Right atrium auricular region (tissue), 2 donors: Measurements from ENCODE around the gene KIF15. TPM values are rescaled to one million over a fixed set of nuclear protein-coding genes. Genes with fewer than 3 reads are reported as not detected.
"Not testable (repeated sequence)": the region's sequence is repeated elsewhere in the genome, so short reads cannot be mapped to it uniquely, and the experiment has no call there.

Experiments used
- DNase-seq: peaks from one replicate; pipeline ENCODE4 v3.0.0-alpha.2; 2019; ENCODE audit warnings: low spot score
- H3K27ac ChIP-seq, 2 donors: fragments of 200-600 bp; sonication (generic); 1 replicate in 1 of 2; 2 replicates in 1 of 2; pipeline ENCODE4 v1.5.1; 2016 to 2019
- H3K27me3 ChIP-seq, 2 donors: fragments of 200-600 bp; sonication (generic); one replicate each; pipeline versions ENCODE4 v1.5.1 to v1.6.0; 2017 to 2019
- H3K36me3 ChIP-seq: fragments of 200-600 bp; sonication (generic); one replicate; pipeline ENCODE4 v1.5.1; 2016
- H3K4me1 ChIP-seq, 2 donors: fragments of 200-600 bp; sonication (generic); one replicate each; pipeline versions ENCODE4 v1.5.1 to v1.6.0; 2017 to 2019
- H3K4me3 ChIP-seq, 2 donors: fragments of 200-600 bp; sonication (generic); 1 replicate in 1 of 2; 2 replicates in 1 of 2; pipeline ENCODE4 v1.5.1; 2017 to 2019; ENCODE audit warnings: mild to moderate bottlenecking in 1 of 2, moderate library complexity in 1 of 2
- H3K9me3 ChIP-seq, 2 donors: fragments of 200-600 bp; sonication (generic); one replicate each; pipeline ENCODE4 v1.5.1; 2019
- CTCF ChIP-seq, 2 donors: fragments of 200-600 bp; sonication (generic); IDR thresholded peaks; one replicate each; pipeline ENCODE4 v1.5.1; 2019; ENCODE audit warnings: antibody characterized with exemption in 2 of 2
- total RNA-seq, 2 donors: library from RNA; depleted of rRNA; stranded (reverse); fragments of >200 nt; gene quantifications; one replicate each; pipeline ENCODE4 v1.1.0, GENCODE V29; 2016

Gene KIF15
- total RNA-seq, 2 donors from 2014 or later = 0.24 to 0.63 TPM

GRCh38 chr3:44803298-44803697 lies 41.7 kb downstream of the KIF15 start:
- no peaks in the 10 kb centered on the region for H3K36me3 ChIP-seq
- no peaks in the 10 kb centered on the region for H3K9me3 ChIP-seq
- H3K27ac ChIP-seq = no peak overlapping the region
- no peaks in the 10 kb centered on the region for H3K27me3 ChIP-seq
- no peak for TF ChIP-seq CTCF (IDR thresholded peaks at IDR 0.05)
- no peak for DNase-seq
- no peaks in the 10 kb centered on the region for H3K4me1 ChIP-seq
- no peak overlapping the region for H3K4me3 ChIP-seq

DNA sequence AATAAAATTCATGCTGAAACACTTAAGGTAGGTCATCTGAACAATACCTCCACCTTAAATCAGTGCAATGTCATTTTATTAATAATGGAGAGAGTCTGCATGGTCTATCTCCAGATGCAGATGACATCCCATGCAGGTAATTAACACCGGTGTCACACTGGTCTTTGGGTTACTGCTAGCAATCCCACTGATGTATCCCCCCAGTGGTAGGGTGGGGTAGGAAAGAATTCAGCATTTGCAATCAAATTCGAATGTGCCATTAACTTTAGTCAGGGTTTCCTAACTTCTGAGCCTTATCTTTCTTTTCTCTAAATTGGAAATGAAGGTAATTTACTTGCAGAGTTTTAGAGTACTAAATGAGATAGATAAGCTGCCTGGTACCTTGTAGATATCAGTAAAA lies 44.4 kb downstream of the KIF15 start:
- no peaks in the 10 kb centered on the region for H3K9me3 ChIP-seq
- TF ChIP-seq CTCF (IDR thresholded peaks at IDR 0.05) = no peak
- H3K4me3 ChIP-seq = no peak overlapping the region
- H3K27ac ChIP-seq = no peak overlapping the region
- no peak for DNase-seq
- no peaks in the 10 kb centered on the region for H3K4me1 ChIP-seq
- no peaks in the 10 kb centered on the region for H3K36me3 ChIP-seq
- H3K27me3 ChIP-seq = no peaks in the 10 kb centered on the region

- no peaks in the 10 kb centered on the region for H3K27me3 ChIP-seq
- no peak for DNase-seq
- TF ChIP-seq CTCF (IDR thresholded peaks at IDR 0.05) = no peak
- H3K27ac ChIP-seq = no peak overlapping the region
- H3K9me3 ChIP-seq = no peaks in the 10 kb centered on the region
- no peak overlapping the region for H3K4me3 ChIP-seq
- no peaks in the 10 kb centered on the region for H3K4me1 ChIP-seq
- no peaks in the 10 kb centered on the region for H3K36me3 ChIP-seq
These were observed 53.2 kb downstream of the KIF15 start for GRCh38 chr3:44814751-44815150.

DNA sequence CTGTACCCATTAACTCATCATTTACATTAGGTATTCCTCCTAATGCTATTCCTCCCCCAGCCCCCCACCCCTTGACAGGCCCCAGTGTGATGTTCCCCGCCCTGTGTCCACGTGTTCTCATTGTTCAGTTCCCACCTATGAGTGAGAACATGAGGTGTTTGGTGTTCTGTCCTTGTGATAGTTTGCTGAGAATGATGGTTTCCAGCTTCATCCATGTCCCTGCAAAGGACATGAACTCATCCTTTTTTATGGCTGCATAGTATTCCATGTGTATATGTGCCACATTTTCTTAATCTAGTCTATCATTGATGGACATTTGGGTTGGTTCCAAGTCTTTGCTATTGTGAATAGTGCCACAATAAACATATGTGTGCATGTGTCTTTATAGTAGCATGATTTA lies 54.7 kb downstream of the KIF15 start:
- H3K27me3 ChIP-seq, H3K36me3 ChIP-seq, DNase-seq, H3K27ac ChIP-seq, H3K9me3 ChIP-seq, H3K4me3 ChIP-seq, H3K4me1 ChIP-seq: not testable (repeated sequence)

DNA sequence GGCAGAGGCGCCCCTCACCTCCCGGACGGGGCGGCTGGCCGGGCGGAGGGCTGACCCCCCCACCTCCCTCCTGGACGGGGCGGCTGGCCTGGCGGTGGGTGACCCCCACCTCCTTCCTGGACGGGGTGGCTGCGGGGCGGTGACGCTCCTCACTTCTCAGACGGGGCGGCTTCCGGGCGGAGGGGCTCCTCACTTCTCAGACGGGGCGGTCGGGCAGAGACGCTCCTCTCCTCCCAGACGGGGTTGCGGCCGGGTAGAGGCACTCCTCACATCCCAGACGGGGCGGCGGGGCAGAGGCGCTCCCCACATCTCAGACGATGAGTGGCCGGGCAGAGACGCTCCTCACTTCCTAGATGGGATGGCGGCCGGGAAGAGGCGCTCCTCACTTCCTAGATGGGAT lies 59.6 kb downstream of the KIF15 start:
- not testable (repeated sequence) for H3K9me3 ChIP-seq

GRCh38 chr3:44825264-44825925 lies 63.8 kb downstream of the KIF15 start:
- Histone ChIP-seq H3K27me3 (no peaks in the 10 kb centered on the region), H3K4me1 (no peaks in the 10 kb centered on the region), H3K27ac (no peak overlapping the region), H3K36me3 (no peaks in the 10 kb centered on the region), H3K9me3 (no peaks in the 10 kb centered on the region), H3K4me3 (no peak overlapping the region)
- TF ChIP-seq CTCF (IDR thresholded peaks at IDR 0.05) = no peak
- DNase-seq = no peak

More for the DNA sequence above, 59.6 kb downstream of the KIF15 start:
- H3K27ac ChIP-seq, H3K4me3 ChIP-seq, H3K4me1 ChIP-seq, H3K27me3 ChIP-seq, DNase-seq, H3K36me3 ChIP-seq: not testable (repeated sequence)

DNA sequence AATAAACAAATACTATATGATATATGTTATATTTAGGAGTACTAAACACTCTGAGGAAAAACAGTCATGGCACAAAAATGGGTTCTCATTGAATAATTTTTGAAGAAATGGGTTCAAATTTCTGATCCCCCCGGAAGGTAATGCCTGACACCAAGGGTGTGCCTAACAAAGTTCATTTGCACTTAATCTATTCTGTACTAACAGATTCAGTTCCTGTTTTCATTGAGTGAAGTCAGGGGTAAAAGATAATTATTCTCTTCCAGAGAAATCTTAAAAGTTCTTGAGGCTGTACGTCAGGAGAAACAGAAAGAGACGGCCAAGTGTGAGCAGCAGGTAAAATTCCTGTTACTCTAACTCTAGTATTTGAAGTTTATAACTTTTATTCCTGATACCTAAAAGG lies 65.6 kb downstream of the KIF15 start:
- Histone ChIP-seq H3K27ac (no peak overlapping the region), H3K4me1 (no peaks in the 10 kb centered on the region), H3K4me3 (no peak overlapping the region), H3K9me3 (no peaks in the 10 kb centered on the region), H3K36me3 (no peaks in the 10 kb centered on the region), H3K27me3 (no peaks in the 10 kb centered on the region)
- no peak for TF ChIP-seq CTCF (IDR thresholded peaks at IDR 0.05)
- DNase-seq = no peak
